GM08714 (cell line): ENCODE measurements around the gene ASS1.

Experiments
- H3K4me3 ChIP-seq: fragments of 200-500 bp; sonication (Bioruptor generic); 2 replicates; pipeline ENCODE4 v1.5.1; 2014; ENCODE audit warnings: mild to moderate bottlenecking, low read length, inconsistent platforms
- ZNF274 ChIP-seq: IDR thresholded peaks from 2 replicates; pipeline ENCODE4 v1.6.1; 2012; ENCODE audit warnings: mild to moderate bottlenecking, low read depth, low read length

Gene ASS1

DNA sequence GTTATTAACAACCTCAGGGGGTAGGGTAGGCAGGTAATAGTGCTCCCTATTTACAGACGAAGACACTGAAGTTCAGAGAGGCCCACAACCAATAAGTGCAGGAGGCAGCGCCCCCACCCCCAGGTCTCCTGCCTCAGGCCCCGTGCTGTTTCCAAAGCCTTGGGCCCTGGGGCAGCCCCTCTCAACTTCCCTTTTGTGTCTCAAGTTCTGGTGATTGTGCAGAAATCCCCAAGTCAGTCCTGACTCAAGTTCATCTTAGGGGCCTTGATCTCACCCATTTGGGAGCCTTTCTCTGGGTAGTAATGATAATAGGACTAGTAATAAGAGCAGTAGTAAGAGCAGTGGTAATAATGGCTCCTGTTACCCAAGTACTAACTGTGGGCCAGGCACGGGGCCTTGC is 35.5 kb upstream of the ASS1 start:
- H3K4me3 ChIP-seq = no peak overlapping the region
- no peak for TF ChIP-seq ZNF274

DNA sequence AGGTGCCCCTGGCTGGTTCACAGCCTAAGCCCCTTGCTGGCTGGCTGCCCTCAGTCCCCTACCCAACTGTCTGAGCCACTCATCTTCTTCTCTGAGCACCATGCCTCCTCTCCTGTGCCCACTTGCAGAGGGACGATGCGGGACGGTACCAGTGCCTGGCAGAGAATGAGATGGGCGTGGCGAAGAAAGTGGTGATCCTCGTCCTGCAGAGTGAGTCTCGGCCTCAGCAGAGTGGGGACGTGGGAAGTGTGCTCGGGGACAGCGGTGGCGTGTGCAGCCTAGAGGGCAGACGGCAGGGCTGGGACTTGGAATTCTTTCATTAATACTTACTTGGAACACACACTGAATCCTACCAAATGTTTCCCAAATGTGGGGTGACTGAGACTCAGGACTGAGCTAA is 34.3 kb upstream of the ASS1 start:
- no peak for TF ChIP-seq ZNF274
- no peak overlapping the region for H3K4me3 ChIP-seq

DNA sequence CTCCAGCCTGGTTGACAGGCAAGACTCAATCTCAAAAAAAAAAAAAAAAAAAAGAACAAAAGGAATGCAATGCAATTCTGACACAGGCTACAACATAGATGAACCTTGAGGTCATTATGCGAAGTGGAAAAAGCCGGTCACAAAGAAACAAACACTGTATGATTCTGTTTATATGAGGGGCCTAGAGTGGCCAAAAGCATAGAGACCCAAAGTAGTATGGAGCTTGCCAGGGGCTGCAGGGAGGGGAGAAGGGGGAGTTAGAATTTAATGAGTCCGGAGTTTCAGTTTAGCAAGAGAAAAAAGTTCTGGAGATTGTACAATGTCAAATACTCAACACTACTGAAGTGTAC is 33.2 kb upstream of the ASS1 start:
- no peak overlapping the region for H3K4me3 ChIP-seq
- no peak for TF ChIP-seq ZNF274

DNA sequence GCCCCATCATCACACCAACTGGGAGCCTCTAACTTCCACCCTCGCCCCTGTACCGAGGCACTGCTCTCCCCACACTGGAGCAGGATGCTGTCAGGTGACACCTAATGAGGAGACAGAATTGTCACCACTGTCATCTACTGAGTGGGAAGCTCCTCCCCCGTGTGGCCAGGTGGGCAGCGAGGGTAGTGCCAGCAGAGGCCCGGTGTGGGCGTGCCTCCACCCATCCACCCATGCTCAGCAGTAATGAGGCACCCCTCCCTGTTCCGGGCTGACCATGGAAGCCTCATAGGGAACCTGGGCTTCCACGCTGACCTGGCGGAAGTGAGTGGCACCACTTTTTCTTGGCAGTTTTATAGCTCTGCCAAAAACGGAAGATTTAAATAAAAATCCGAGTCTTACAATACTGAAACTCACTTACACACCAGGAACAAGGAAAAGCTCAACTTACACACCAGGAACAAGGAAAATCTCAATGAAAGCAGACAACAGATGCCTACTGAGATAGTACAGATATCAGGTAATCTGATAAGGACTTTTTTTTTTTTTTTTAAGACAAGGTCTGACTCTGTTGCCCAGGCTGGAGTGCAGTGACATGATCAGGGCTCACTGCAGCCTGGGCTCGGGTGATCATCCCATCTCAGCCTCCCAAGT is 30.6 kb upstream of the ASS1 start:
- H3K4me3 ChIP-seq = no peak overlapping the region
- TF ChIP-seq ZNF274 = no peak

DNA sequence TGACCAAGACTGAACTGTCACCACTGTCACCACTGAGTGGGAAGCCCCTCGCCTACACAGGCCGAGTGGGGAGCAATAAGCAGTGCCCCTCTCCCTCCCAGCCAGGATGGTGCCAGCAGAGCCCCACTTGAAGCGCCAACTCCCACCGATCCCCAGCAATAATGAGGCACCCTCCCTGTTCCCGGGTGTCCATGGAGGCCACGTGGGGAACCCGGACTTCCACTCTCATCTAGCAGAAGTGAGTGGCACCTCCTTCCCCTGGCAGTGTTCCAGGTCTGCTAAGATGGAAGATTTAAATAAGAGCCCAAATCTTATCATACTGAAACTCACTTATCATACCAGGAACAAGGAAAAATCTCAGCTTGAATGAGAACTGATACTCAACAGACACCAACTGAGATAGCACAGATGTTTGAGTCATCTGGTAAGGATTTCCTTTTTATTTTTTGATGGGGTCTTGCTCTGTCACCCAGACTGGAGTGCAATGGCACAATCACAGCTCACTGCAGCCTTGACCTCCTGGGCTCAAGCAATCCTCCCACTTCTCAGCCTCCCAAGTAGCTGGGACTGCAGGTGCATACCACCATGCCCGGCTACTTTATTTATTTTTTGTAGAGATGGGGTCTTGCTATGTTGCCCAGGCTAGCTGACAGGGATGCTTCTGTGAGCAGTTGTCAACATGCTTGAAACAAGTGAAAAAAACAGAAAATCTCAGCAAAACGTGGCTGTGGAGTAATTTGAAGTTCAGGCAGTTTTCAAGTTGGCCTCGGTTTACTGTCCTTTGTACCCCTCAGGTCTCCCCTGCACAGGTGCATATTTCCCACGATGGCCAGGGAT is 29.6 kb upstream of the ASS1 start:
- H3K4me3 ChIP-seq = no peak overlapping the region
- TF ChIP-seq ZNF274 = no peak

DNA sequence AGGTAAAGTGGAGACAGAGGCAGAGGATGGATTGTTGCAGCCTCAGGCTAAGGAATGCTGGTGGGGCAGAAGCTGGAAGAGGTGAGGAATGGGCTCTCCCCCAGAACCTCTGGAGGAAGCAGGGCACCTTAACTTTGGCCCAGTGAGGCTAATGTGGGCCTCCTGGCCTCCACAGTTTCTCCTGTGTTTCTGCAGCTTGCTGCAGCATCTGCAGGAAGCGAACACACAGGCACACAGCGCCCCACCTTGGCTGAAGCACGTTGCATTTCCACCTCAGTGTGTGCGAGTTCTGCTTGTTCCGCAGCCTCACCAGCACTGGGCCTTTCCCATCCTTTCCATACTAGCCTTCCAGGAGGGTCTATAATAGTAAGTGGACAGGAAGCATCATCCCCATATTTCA is 27.2 kb upstream of the ASS1 start:
- no peak for TF ChIP-seq ZNF274
- no peak overlapping the region for H3K4me3 ChIP-seq

DNA sequence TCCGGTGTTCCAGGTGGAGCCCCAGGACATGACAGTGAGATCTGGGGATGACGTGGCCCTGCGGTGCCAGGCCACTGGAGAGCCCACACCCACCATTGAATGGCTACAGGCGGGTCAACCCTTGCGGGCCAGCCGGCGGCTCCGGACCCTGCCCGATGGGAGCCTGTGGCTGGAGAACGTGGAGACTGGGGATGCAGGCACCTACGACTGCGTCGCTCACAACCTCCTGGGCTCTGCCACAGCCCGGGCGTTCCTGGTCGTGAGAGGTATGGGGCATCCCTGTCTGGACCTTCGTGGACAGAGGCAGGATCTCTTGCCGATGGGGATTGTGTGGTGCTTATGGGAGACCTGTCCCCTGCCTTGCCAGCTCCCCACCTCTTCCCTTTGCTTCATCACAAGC is 26.0 kb upstream of the ASS1 start:
- no peak for TF ChIP-seq ZNF274
- no peak overlapping the region for H3K4me3 ChIP-seq

DNA sequence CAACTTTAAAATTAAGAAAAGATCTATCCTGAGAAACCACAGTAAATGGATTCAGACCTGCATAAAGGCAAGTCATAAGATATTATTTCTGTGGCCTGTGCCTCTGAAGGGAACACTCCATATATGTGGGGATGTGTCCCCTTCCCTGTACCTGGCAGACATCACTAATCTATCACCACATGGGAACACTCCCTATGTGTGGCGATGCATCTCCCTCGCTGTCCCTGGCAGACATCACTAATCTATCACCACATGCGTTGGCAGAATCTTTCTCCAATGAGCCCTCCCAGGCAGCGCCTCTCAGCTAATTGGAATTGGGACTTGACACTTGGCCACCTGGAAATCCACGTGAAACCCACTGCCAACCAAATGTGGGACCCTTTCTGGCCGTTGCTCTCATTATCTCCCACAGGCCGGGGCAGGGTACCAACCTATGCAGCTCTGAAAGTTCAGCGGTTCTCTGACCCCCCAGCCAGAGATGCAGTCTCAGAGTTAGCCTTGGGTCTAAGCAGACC is 25.2 kb upstream of the ASS1 start:
- H3K4me3 ChIP-seq = no peak overlapping the region
- TF ChIP-seq ZNF274 = no peak

DNA sequence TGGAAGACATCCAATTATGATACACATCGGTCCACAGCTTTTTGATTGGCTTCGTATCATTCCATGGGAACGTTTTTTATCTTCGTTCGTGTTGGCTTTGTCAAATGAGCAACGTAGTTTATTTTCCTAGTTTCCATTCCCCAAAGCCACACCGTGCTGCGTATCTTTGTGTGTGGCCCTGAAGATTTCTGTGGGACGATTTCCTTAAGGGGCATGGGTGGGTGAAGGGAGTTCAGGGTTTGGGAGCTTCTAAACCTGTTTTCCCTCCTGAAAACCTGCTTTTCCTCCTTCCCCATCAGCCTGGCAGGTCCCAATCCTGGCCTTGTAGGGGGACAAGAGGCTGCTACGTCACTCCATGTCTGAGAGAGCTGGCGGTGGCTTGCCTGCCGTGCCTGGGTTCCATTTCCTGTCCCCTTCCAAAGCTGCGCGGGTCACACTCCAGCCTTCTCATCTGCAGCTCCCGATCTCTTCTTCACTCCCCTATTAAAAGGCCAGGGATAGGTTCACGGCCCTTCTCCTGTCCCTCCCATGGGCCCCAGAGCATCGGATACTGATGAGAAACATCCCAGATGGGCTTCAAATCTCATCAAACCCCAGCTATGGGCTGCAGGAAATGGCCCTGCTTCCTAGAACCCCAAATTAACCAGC is 23.5 kb upstream of the ASS1 start:
- no peak overlapping the region for H3K4me3 ChIP-seq
- TF ChIP-seq ZNF274 = no peak

DNA sequence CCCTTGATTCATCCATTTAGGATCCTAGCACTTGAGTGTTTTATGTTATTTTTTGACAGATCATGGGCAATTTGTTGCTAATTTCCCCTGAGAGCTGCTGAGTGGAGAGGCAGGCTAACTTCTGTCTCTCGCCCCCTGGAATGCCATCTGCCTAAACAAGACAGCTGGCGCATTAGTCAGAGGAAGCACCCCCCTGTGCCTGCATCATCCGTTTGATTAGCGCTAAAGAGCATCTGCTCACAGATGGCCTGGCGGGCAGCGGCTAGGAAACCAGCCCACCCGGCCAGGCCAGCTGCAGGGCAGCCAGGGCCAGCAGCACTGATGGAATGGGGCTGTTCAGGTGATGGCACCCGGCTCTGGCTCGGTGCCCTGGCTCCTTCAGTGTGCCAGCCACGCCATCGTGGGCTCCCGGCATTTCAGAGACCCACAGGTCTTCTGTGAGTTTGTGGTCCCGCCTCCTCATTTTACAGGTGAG is 22.9 kb upstream of the ASS1 start:
- H3K4me3 ChIP-seq = no peak overlapping the region
- TF ChIP-seq ZNF274 = no peak

DNA sequence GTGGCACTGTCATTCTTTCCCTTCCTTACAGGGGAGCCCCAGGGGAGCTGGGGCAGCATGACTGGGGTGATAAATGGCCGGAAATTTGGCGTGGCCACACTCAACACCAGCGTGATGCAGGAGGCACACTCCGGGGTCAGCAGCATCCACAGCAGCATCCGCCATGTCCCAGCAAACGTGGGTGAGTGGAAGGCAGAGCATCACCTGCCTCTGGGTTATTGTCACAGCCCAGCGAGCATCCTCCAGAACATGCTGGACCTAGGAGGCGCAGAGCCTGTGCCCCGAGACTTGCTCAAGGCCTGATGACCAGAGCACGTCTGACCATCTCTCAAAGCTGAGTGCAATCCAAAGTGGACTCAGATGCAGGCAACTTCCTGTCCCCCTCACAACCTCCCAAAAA is 22.2 kb upstream of the ASS1 start:
- no peak for TF ChIP-seq ZNF274
- H3K4me3 ChIP-seq = no peak overlapping the region

DNA sequence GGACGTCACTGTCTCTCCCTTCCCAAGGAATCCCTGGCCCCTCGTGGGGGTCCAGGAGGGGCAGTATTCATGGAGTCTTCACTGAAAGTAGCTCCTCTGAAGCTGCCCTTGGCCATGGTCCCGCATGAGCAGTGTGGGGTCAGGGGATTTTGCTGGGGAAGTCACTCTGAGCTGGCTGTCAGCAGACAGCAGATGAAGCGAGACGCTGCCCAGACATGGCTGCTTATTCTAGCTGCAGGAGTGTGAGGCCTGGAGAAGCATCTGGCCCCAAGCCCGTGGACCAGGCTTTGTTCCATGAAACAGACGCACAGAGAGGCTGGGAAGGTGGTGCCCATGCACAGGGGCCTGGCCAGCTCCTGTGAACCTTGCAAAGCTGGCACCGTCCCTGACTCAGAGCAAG is 21.5 kb upstream of the ASS1 start:
- TF ChIP-seq ZNF274 = no peak
- no peak overlapping the region for H3K4me3 ChIP-seq

DNA sequence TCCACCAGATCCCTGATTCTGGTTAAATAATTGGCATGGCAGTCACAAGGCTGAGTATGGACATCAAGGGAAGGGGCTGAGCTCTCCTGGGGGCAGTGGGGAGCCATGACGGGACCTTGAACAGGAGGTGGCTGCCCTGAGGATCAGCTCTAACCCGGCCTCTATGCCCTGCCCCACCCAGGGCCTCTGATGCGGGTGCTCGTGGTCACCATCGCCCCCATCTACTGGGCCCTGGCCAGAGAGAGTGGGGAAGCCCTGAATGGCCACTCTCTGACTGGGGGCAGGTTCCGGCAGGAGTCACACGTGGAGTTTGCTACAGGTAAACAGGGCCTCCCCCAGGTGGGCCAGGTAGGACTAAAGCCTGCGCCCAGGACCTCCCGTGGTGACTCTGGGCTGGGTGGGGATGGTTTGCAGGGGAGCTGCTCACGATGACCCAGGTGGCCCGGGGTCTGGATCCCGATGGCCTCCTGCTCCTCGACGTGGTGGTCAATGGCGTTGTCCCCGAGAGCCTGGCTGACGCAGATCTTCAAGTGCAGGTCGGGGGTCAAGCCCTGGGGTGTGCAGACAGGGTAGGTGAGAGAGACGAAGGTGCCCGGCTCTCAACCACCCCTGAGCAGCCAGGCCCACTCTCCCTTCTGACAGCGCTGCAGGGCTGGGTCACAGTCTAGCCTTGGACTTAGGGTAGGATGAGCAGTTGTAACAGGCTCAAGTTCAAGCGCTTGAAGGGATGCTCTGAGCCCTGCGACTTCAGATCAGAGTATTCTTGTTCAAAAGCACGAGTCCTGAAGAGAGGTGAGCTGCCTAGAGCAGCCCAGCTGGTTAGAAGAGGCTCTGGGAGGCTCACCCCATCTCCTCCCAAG is 19.9 kb upstream of the ASS1 start:
- no peak for TF ChIP-seq ZNF274
- no peak overlapping the region for H3K4me3 ChIP-seq
